Camera-type eye (tissue), 1 donor: Measurements from ENCODE around the gene MAT1A. TPM values are rescaled to one million over a fixed set of nuclear protein-coding genes. Genes with fewer than 3 reads are reported as not detected.

Experiments
- total RNA-seq: library from RNA; depleted of rRNA; stranded (reverse); fragments of >200 nt; gene quantifications from one replicate; pipeline ENCODE4 v1.2.3, GENCODE V29; 2014

The MAT1A gene
- total RNA-seq, result 0.38 TPM

GRCh38 chr10:80289451-80290287 lies at the start of gene MAT1A:
Gene MAT1A, minus strand, starts transcription at chr10:80289658. Its CDS starts 235 bp downstream, at chr10:80289423.

Other genes with a start within 250 kb of the MAT1A start
- gene TMEM254, start 211.0 kb downstream of the MAT1A start, total RNA-seq, result 25.6 TPM
- gene PLAC9, start 156.9 kb downstream of the MAT1A start, total RNA-seq, result 43.8 TPM
- gene ANXA11, start 84.1 kb downstream of the MAT1A start, total RNA-seq, result 44.0 TPM
- gene DYDC1, start 67.1 kb upstream of the MAT1A start, total RNA-seq, result not detected
- gene DYDC2, start 67.1 kb upstream of the MAT1A start, total RNA-seq, result 2.3 TPM
- gene PRXL2A, start 118.9 kb upstream of the MAT1A start, total RNA-seq, result 77.0 TPM
- gene TSPAN14, start 164.7 kb upstream of the MAT1A start, total RNA-seq, result 56.4 TPM
- not detected for gene SH2D4B, start 248.2 kb upstream of the MAT1A start, total RNA-seq